Vagina (tissue), 2 donors: ENCODE measurements around the gene SLX4IP. TPM values are rescaled to one million over a fixed set of nuclear protein-coding genes. Genes with fewer than 3 reads are reported as not detected.

ENCODE experiments used
- DNase-seq, 2 donors: peaks; one replicate each; pipeline ENCODE4 v3.0.0-alpha.2; 2017; ENCODE audit errors: extremely low spot score in 2 of 2
- H3K27ac ChIP-seq: fragments of 200-600 bp; sonication (generic); one replicate; pipeline ENCODE4 v1.5.1; 2019
- H3K27me3 ChIP-seq: fragments of 200-600 bp; sonication (generic); one replicate; pipeline ENCODE4 v1.5.1; 2019
- H3K36me3 ChIP-seq, 2 donors: fragments of 200-600 bp; sonication (generic); one replicate each; pipeline ENCODE4 v1.5.1; 2017 to 2019
- H3K4me1 ChIP-seq: fragments of 200-600 bp; sonication (generic); one replicate; pipeline ENCODE4 v1.5.1; 2019
- H3K4me3 ChIP-seq, 2 donors: fragments of 200-600 bp; sonication (generic); 1 replicate in 1 of 2; 2 replicates in 1 of 2; pipeline ENCODE4 v1.5.1; 2016 to 2019
- H3K9me3 ChIP-seq: fragments of 200-600 bp; sonication (generic); one replicate; pipeline ENCODE4 v1.5.1; 2019
- CTCF ChIP-seq, 3 experiments: fragments of 450-650 bp in 2 of 3; fragments of 200-600 bp in 1 of 3; sonication (generic) in 1 of 3; IDR thresholded peaks; one replicate each; pipeline ENCODE4 v1.5.1; 2017 to 2019; ENCODE audit warnings: antibody characterized with exemption in 3 of 3, mild to moderate bottlenecking in 2 of 3, moderate library complexity in 2 of 3
- POLR2A ChIP-seq, 2 donors: fragments of 450-650 bp; IDR thresholded peaks; one replicate each; pipeline ENCODE4 v1.6.1; 2017; ENCODE audit warnings: antibody characterized with exemption in 2 of 2, mild to moderate bottlenecking in 2 of 2, moderate library complexity in 2 of 2
- POLR2AphosphoS5 ChIP-seq, 2 donors: sonication (generic); formaldehyde crosslinking; IDR thresholded peaks; one replicate each; pipeline ENCODE4 v1.9.0; 2017; ENCODE audit warnings: antibody characterized with exemption in 2 of 2, mild to moderate bottlenecking in 2 of 2, low read depth in 1 of 2; ENCODE audit not compliant: insufficient read depth in 1 of 2
- intact Hi-C: fragments of 100-400 bp; cut with DNase I; formaldehyde crosslinking; loops from one replicate; pipeline ENCODE4 v1.15.1; 2023
- total RNA-seq: library from RNA; depleted of rRNA; stranded (reverse); fragments of >200 nt; gene quantifications from one replicate; pipeline ENCODE4 v1.2.3, GENCODE V29; 2016

SLX4IP gene
- total RNA-seq, 1 donor from 2014 or later: 4.9 TPM

GRCh38 chr20:10481676-10482075 is 46.6 kb downstream of the SLX4IP start:
- Histone ChIP-seq H3K27ac (no peak overlapping the region), H3K27me3 (no peaks in the 10 kb centered on the region), H3K4me1 (peaks cover 6% of the 10 kb centered on the region), H3K36me3 (no peaks in the 10 kb centered on the region), H3K9me3 (no peaks in the 10 kb centered on the region), H3K4me3 (no peak overlapping the region)
- no peak for DNase-seq
- TF ChIP-seq CTCF (IDR thresholded peaks at IDR 0.05): no peak
- TF ChIP-seq POLR2AphosphoS5 (IDR thresholded peaks at IDR 0.05; ENCODE audit: insufficient read depth in 1 of 2, low read depth in 1 of 2): no peak
- TF ChIP-seq POLR2A (IDR thresholded peaks at IDR 0.05): no peak
- intact Hi-C loops: no loop called here

- Histone ChIP-seq H3K27ac (no peak overlapping the region), H3K36me3 (no peaks in the 10 kb centered on the region), H3K4me1 (peaks cover 15% of the 10 kb centered on the region), H3K4me3 (no peak overlapping the region), H3K9me3 (no peaks in the 10 kb centered on the region), H3K27me3 (no peaks in the 10 kb centered on the region)
- intact Hi-C loops: no loop called here
- no peak for TF ChIP-seq POLR2AphosphoS5 (IDR thresholded peaks at IDR 0.05; ENCODE audit: insufficient read depth in 1 of 2, low read depth in 1 of 2)
- TF ChIP-seq POLR2A (IDR thresholded peaks at IDR 0.05): no peak
- TF ChIP-seq CTCF (IDR thresholded peaks at IDR 0.05): no peak
- DNase-seq: no peak
These were observed 48.6 kb downstream of the SLX4IP start for GRCh38 chr20:10483691-10484090.

GRCh38 chr20:10487142-10488136 is 52.3 kb downstream of the SLX4IP start:
- H3K36me3 ChIP-seq: no peaks in the 10 kb centered on the region
- no peak overlapping the region for H3K4me3 ChIP-seq
- H3K27me3 ChIP-seq: no peaks in the 10 kb centered on the region
- intact Hi-C loops: no loop called here
- H3K4me1 ChIP-seq: peaks cover 15% of the 10 kb centered on the region
- TF ChIP-seq POLR2AphosphoS5 (IDR thresholded peaks at IDR 0.05; ENCODE audit: insufficient read depth in 1 of 2, low read depth in 1 of 2) (no peak), POLR2A (IDR thresholded peaks at IDR 0.05) (no peak), CTCF (IDR thresholded peaks at IDR 0.05) (no peak)
- H3K27ac ChIP-seq: no peak overlapping the region
- no peak for DNase-seq
- H3K9me3 ChIP-seq: no peaks in the 10 kb centered on the region

GRCh38 chr20:10488534-10488933 is 53.4 kb downstream of the SLX4IP start:
- Histone ChIP-seq H3K4me1 (peaks cover 15% of the 10 kb centered on the region), H3K9me3 (no peaks in the 10 kb centered on the region), H3K4me3 (no peak overlapping the region), H3K36me3 (no peaks in the 10 kb centered on the region), H3K27ac (no peak overlapping the region), H3K27me3 (no peaks in the 10 kb centered on the region)
- no peak for TF ChIP-seq CTCF (IDR thresholded peaks at IDR 0.05)
- TF ChIP-seq POLR2AphosphoS5 (IDR thresholded peaks at IDR 0.05; ENCODE audit: insufficient read depth in 1 of 2, low read depth in 1 of 2): no peak
- TF ChIP-seq POLR2A (IDR thresholded peaks at IDR 0.05): no peak
- no peak for DNase-seq
- intact Hi-C loops: no loop called here

GRCh38 chr20:10489853-10490252 is 54.7 kb downstream of the SLX4IP start:
- H3K27ac ChIP-seq: no peak overlapping the region
- intact Hi-C loops: no loop called here
- no peak for DNase-seq
- TF ChIP-seq POLR2A (IDR thresholded peaks at IDR 0.05) (no peak), POLR2AphosphoS5 (IDR thresholded peaks at IDR 0.05; ENCODE audit: insufficient read depth in 1 of 2, low read depth in 1 of 2) (no peak), CTCF (IDR thresholded peaks at IDR 0.05) (no peak)
- H3K4me3 ChIP-seq: no peak overlapping the region
- H3K9me3 ChIP-seq: no peaks in the 10 kb centered on the region
- H3K4me1 ChIP-seq: peaks cover 15% of the 10 kb centered on the region
- H3K27me3 ChIP-seq: no peaks in the 10 kb centered on the region
- no peaks in the 10 kb centered on the region for H3K36me3 ChIP-seq
